GM19324 (cell line): Measurements from ENCODE around the gene GTF2IRD1.
"Not testable (repeated sequence)": the region's sequence is repeated elsewhere in the genome, so short reads cannot be mapped to it uniquely, and the experiment has no call there.

ENCODE experiments used
- ATAC-seq: cut with Tn5 transposase; IDR thresholded peaks from one replicate; pipeline ENCODE4 v1.9.1; 2021; ENCODE audit warnings: mild to moderate bottlenecking, moderate library complexity; ENCODE audit not compliant: unreplicated experiment, low FRiP score

The GTF2IRD1 gene

DNA sequence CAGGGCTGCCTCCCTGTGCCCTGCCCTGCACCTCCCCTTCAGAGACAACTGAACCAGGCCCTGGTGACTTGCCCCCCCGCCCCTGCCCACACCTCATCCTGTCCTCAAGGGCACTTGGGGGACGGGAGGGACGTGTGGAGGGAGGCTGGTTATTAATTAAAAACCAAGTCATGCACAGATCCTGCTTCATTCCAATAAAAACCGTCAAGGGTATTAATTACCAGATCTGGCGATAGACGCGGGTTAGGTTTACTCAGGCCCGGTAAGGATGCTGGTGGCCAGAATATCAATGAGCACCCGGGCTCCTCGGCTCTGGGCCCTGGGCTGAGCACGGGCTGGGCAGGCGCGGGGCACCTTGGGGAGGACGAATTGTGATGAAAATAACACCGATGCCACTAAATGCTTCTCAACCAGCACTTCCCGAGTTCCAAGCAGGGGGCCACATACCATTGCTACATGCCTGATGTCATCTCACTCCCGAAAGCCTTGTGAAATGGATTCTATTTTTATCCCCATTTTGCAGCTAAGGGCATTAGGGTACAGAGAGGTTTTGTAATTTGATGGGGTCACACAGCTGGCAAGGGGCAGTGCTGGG lies 24.5 kb upstream of the GTF2IRD1 start:
- ATAC-seq: no peak

DNA sequence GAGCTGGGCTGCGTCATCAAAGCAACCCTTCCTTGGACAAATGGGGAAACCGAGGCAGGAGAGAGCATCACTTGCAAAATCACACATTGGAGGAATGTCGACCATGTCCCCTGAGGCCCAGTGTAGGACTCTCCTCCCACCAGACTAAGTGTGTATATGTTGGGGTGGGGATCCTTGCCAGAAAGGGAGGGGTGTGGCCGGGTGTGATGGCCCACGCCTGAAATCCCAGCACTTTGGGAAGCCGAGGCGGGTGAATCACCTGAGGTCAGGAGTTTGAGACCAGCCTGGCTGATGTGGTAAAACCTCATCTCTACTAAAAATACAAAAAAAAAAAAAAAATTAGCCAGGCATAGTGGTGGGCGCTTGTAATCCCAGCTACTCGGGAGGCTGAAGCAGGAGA lies 23.3 kb upstream of the GTF2IRD1 start:
- ATAC-seq: not testable (repeated sequence)

DNA sequence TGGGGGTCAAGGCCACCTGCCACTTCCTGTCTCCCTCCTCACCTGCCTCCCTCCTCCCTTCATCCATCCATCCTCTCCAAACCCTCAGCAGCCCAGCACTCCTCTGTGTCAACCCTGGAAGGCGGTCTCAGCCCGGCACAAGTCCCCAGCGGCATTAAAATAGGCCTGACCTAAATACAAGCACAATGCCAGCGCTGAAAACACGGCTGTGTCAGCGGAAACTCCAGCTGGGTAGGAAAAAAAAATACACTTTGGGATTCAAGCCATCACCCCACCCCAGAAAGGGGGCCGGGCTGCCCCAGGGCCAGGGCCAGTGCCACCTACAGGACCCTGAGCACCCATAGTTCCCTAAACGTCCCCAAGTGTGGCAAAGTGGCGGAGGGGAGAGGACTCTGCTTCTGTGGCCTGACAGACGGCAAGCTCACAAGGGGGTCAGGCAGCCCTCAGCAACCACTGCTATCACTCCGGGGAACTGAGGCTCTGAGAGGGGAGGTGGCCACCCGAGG lies 22.7 kb upstream of the GTF2IRD1 start:
- ATAC-seq: no peak

DNA sequence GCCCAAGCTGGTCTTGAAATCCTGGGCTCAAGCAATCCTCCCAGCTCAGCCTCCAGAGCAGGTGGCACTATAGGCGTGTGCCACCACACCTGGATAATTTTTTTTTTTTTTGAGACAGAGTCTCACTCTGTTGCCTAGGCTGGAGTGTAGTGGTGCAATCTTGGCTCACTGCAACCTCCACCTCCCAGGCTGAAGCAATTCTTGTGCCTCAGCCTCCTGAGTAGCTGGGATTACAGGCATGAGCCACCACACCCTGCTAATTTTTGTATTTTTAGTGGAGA lies 16.5 kb upstream of the GTF2IRD1 start:
- not testable (repeated sequence) for ATAC-seq

DNA sequence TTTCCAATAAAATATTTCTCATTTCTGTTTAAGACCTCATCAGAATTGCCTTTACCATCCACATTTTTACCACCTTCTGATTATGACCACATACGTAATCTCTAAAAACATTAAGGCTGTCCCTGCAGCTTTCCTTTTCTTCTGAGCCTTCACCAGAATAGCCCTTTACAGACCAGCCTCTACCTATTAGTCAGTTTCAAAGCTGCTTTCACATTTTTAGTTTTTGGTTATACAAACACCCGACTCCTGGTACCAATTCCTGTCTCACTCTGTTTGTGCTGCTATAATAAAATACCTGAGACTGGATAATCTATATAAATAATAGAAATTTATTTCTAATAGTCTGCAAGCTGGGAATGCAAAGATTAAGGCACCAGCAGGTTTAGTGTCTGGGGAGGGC lies 15.4 kb upstream of the GTF2IRD1 start:
- no peak for ATAC-seq

DNA sequence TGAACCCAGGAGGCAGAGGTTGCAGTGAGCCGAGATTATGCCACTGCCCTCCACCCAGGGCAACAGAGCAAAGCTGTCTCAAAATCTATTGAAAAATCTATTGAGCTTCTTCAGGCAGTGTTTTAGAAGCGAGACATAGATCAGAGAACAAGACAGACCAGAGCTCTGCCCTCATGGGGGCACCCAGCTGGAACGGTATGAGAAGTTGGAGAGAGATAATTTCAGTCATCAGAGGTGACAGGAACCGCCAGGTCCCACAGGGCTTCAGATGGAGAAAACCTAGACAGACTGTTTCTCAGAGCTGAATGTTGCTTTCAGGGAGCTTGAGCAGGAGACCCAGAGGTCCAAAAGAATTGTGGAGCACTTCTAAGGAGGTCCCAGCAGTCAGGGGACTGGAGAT lies 14.2 kb upstream of the GTF2IRD1 start:
- no peak for ATAC-seq

DNA sequence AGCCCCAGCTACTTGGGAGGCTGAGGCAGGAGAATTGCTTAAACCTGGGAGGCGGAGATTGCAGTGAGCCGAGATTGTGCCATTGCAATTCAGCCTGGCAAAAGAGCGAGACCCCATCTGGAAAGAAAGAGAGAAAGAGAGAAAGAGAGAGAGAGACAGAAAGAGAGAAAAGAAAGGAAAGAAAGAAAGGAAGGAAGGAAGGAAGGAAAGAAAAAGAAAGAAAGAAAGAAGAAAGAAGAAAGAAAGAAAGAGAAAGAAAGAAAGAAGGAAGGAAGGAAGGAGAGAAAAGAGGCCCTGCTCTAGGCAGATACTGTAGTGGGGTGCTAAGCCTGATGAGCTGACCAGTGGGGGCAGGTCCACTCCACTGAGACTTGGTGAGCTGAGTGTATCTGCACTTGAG lies 13.6 kb upstream of the GTF2IRD1 start:
- ATAC-seq: not testable (repeated sequence)

DNA sequence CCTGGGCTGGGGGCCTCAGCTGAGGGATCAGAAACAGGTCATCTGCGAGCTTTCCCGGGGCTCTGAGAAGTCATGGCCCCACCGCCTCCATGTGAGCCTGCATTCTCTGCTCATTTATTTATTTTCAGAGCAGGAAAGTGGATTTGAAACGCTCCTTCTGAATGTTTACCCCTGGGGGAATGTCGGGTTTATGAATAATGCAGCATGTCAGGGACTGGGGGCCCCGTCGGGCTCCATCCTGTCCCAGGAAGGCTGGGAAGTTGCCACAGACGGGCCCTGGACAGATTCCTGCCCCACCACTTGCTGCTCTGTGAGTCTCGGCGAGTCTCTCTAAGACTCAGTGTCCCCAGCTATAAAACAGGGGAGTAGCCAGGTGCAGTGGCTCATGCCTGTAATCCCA lies 11.9 kb upstream of the GTF2IRD1 start:
- ATAC-seq: no peak

DNA sequence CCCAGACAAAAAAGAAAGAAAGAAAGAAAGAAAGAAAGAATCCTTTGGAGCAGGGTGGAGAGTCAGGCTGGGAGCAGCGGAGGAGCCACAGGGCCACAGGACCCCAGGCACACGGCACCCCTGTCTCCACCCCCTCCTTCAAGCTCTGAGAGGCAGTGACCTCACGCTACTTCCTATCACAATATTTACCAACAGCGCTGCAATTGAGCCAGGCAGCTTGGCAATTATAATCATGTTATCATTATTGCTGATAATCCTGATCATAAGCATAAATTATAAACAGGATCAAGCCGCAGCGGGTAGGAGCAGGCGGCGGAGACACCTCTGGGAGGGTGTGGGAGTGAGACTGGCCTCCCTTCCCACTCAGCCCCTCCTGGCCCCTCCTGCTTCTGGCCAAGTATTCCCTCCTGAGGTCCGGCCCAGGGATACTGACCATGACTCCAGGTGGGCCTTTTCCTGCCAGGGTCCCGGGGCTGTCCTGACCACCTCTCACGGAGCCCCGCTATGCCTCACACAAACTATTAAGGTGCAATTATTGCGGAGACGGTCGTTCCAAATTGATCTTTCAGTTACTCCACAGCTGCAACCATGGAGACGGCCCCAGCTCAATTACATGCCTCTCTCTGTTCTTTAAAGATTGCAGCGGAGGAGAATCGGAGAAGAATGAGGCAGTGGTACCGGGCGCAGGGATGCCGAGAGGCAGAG lies 10.0 kb upstream of the GTF2IRD1 start:
- no peak for ATAC-seq

DNA sequence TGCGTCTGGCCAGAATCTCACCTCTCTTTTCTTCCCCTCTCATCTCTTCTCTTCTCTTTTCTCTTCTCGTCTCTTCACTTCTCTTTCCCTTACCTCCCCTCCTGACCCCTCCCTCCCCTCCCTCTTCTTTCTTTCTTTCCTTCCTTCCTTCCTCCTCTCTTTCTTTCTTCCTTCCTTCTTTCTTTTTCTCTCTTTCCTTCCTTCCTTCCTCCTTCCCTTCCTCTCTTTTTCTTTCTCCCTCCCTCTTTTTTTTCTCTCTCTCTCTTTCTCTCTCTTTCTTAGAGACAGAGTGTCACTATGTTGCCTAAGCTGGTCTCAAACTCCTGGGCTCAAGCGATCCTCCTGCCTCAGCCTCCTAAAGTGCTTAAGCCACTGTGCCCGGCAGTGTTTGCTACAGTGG lies 4.6 kb upstream of the GTF2IRD1 start:
- no peak for ATAC-seq

DNA sequence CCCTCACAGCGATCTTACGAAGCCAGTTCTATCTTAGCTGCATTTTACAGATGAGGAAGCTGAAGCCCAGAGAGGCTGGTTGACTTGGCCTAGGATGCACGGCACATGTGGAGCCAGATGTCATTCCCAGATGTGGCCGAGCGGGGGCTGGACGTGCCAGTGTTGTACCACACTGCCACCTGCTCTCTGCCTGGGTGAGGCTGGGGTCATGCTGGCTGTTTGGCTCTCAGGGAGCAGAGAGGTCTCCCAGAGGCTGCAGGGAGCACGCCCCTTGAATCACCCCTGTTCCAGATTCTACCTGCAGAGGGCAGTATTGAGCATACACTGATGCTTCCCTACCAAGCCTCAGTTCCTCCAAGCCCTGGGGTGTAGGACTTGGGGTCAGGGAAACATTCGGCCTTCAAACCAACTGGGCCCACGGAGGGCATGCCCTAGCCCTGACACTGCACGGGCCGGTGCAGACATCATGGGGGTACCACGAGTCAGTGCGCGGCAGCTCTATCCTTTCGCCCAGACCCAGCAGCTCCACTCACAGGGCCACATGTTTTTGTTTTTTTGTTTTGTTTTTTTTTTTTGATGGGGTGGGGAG lies 3.8 kb upstream of the GTF2IRD1 start:
- ATAC-seq: no peak

DNA sequence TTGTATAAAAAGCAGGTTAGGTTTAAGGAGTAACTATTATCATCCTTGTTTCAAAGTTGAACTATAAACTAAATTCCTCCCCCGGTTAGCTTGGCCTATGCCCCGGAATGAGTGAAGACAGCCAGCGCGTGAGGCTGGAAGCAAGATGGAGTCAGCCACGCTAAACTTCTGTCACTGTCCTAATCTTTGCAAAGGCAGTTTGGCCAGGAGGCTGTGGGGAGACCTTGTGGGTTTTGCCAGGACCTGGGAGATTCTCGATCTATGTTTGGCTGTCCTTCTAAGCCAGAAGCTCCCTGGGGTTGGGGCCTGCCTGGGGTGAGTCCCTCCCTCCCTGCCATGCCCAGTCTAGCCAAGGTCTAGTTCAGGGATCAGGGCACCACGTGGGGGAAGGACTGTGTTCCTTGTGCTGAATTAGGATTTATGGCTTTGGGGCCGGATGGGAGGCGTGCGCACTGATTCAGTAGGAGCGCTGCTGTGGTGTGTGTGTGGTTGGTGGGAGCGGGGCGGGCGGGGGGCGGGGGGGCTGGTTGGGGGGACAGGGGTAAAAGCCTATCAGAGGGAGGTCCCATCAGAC lies 871 bp upstream of the GTF2IRD1 start:
- no peak for ATAC-seq

DNA sequence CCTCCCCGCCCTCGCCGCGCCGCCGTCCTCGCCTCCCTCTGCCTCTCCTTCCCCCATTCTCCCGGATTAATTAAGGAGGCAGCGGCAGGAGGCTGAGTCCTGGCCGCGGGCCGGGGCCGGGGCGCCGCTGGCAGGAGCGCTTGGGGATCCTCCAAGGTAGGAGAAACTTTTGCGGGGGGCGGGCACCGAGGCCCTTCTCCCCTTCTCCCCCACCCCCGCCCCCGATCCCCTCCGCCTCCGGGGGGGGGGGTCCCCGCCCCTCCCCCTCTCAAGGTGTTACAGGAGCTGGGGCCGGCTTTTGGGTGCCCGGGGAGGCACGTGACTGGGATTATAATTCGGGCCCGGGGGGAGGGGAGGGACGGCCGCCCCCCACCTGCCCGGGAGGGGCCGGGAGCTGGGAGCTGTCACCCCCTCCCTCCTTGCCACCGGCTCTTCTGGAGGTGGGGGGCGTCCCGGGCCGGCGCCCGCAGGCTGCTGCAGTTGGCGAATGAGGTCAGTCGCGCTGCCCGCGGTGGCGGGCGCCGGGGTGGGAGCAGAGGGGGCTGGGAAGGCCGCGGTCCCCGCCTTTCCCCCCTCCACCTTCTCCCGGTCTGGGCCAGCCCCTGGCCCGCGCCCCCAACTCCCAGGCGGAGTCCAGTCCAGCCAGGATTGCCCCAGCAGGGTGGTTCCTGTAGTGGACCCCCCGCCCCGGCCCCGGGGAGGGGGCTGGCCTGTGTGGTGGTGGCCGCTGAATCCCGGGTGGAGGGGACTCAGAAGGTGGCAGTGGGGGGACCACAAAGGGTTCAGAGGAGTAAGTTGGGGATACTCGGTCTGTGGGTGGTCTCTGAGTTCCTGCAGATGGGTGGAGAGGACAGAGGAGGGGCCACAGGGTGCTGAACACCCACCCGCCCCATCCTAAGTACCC lies 567 bp downstream of the GTF2IRD1 start:
- no peak for ATAC-seq

DNA sequence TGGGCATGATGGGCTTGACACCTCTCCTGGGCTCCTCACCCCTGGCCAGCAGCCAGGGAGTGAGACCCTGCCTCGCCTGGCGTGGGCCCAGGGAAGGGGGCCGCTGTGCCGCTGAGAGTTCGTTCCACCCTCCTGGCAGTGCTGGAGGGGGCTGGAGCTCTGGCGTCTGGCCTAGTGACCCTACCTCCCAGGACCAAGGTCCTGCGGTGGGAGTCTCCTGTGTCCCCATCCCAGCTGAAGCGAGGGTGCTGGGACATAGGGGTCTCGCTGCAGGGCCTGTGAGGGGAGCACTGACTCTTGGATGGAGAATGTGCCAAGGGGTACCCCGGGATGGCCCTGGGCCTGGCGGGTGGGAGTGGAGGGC lies 1.2 kb downstream of the GTF2IRD1 start:
- ATAC-seq: no peak

DNA sequence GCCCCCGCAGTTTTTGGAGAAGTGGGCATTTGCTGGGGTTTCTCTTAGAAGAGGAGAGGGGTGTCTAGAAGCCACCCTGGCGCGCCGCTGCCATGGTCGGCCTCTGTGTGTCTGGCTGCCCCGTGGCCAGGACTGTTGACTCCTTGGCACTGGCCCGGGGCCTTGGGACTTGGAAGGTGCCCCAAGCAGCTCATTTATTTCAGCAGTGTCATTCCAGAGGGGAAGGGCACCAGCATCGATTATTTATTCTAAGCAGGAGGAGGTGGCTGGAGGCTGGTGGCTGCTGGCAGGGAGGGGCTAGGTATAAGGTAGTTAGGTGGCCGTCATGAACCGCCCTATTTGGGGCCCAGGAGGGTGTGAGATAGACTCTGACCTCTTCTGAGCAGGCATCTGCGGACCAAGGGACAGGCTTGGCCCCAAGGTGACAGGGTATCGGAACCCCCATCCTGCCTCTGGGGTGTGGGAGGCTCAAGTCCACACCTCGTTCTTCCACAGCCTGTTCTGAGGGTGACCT lies 1.6 kb downstream of the GTF2IRD1 start:
- ATAC-seq: no peak

DNA sequence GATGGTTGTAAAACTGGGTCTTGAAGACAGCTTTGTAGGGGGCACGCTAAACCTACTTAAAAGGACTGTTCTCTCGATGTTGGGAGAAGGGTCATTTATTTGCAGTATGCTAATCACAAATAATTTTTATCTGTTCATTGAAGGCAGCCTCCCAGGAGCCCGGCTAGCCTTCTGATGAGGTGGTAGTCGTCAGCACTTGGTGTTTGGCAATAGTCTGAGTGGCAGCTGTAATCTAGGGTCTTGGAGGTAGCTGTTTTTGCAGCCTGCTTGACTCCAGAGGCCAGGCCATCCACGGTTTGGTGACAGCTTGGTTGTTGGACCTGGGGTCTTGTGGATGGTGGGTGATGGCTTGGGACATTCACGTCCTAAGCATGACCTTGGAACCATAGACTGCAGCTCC lies 2.2 kb downstream of the GTF2IRD1 start:
- ATAC-seq: no peak

DNA sequence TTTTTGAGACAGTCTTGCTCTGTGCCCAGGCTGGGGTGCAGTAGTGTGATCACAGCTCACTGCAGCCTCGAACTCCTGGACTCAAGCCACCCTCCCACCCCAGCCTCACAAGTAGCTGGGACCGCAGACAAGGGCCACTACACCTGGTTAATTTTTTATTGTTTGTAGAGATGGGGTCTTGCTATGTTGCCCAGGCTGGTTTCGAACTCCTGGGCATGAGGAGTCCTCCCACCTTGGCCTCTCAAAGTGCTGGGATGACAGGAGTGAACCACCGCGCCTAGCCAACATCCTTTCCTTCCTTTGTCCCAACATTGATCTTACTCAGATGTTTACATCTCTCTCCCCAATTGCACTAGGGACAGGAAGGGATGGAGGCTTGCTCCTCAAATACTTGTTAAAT lies 3.3 kb downstream of the GTF2IRD1 start:
- no peak for ATAC-seq

DNA sequence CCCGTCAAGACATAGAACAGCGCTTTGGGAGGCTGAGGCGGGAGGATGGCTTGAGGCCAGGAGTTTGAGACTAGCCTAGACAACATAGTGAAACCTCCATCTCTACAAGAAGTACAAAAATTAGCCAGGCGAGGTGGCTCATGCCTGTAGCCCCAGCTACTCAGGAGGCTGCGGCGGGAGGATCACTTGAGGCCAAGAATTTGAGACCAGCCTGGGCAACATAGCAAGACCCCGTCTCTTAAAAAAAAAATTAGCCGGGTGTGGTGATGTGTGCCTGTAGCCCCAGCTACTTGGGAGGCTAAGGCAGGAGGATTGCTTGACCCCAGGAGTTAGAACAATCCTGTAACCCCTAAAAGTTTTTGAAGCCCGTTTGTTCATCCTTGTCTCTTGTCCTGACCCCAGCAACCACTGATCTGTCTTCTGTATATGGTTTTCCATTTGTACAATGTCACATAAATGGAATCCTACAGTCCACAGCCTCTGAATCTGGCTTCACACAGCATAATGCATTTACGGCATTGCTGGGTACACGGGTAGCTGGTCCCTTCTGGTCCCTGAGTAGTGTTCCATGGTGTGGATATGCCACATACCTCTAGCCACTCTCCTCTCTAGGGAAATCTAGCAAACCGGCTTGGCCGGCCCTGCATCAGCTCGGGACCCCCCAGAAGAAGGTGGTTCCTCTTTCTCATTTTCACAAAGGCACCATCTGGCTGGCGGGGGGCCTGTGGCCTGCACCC lies 8.4 kb downstream of the GTF2IRD1 start:
- no peak for ATAC-seq

DNA sequence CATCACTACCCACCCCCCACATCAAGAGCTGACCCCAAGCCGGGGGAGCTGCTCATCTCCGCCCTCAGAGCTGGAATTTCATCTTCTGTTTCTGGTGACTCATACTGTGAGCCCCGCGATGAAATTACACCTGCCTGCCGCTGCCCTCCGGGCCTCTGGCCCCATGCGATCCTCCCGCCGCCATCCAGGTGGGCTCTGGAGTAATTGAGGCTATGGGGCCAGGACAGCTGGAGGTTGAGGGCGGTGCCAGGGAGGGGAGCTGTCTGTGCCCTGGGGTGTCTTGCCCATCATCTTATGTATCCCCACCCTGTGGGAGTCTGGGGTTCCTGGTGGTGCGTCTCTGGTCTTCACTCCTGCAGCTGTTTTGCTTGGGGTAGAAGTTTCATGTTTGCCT lies 9.0 kb downstream of the GTF2IRD1 start:
- no peak for ATAC-seq
